ENCODE data around the gene UBE2QL1. TPM values are rescaled to one million over a fixed set of nuclear protein-coding genes. Genes with fewer than 3 reads are reported as not detected.

UBE2QL1 gene
- total and polyA plus RNA-seq, 2 of the 8 experiments (the other 6 are each of a cell fraction or from before 2014, with no cell fraction given) = 0.43 to 0.65 TPM

DNA sequence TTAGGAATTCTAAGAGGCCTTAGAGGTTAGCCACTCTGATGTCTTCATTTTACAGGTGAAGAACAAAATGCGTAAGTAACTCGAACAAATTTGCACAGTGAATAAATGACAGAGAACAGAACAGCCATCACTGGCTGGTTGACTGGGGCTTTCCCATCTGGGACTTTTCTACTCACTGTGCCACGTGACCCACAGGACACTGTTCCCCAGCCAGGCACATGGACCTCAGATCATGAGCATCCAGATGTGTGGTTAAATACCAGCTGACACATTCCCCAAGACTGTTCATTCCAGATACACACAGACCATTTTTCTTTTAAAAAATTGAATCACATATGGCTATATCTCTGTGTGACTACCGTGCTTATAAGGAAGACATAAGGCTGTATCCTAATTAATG, 44.5 kb upstream of the UBE2QL1 start (continued):
- TF ChIP-seq, protein P1, sequence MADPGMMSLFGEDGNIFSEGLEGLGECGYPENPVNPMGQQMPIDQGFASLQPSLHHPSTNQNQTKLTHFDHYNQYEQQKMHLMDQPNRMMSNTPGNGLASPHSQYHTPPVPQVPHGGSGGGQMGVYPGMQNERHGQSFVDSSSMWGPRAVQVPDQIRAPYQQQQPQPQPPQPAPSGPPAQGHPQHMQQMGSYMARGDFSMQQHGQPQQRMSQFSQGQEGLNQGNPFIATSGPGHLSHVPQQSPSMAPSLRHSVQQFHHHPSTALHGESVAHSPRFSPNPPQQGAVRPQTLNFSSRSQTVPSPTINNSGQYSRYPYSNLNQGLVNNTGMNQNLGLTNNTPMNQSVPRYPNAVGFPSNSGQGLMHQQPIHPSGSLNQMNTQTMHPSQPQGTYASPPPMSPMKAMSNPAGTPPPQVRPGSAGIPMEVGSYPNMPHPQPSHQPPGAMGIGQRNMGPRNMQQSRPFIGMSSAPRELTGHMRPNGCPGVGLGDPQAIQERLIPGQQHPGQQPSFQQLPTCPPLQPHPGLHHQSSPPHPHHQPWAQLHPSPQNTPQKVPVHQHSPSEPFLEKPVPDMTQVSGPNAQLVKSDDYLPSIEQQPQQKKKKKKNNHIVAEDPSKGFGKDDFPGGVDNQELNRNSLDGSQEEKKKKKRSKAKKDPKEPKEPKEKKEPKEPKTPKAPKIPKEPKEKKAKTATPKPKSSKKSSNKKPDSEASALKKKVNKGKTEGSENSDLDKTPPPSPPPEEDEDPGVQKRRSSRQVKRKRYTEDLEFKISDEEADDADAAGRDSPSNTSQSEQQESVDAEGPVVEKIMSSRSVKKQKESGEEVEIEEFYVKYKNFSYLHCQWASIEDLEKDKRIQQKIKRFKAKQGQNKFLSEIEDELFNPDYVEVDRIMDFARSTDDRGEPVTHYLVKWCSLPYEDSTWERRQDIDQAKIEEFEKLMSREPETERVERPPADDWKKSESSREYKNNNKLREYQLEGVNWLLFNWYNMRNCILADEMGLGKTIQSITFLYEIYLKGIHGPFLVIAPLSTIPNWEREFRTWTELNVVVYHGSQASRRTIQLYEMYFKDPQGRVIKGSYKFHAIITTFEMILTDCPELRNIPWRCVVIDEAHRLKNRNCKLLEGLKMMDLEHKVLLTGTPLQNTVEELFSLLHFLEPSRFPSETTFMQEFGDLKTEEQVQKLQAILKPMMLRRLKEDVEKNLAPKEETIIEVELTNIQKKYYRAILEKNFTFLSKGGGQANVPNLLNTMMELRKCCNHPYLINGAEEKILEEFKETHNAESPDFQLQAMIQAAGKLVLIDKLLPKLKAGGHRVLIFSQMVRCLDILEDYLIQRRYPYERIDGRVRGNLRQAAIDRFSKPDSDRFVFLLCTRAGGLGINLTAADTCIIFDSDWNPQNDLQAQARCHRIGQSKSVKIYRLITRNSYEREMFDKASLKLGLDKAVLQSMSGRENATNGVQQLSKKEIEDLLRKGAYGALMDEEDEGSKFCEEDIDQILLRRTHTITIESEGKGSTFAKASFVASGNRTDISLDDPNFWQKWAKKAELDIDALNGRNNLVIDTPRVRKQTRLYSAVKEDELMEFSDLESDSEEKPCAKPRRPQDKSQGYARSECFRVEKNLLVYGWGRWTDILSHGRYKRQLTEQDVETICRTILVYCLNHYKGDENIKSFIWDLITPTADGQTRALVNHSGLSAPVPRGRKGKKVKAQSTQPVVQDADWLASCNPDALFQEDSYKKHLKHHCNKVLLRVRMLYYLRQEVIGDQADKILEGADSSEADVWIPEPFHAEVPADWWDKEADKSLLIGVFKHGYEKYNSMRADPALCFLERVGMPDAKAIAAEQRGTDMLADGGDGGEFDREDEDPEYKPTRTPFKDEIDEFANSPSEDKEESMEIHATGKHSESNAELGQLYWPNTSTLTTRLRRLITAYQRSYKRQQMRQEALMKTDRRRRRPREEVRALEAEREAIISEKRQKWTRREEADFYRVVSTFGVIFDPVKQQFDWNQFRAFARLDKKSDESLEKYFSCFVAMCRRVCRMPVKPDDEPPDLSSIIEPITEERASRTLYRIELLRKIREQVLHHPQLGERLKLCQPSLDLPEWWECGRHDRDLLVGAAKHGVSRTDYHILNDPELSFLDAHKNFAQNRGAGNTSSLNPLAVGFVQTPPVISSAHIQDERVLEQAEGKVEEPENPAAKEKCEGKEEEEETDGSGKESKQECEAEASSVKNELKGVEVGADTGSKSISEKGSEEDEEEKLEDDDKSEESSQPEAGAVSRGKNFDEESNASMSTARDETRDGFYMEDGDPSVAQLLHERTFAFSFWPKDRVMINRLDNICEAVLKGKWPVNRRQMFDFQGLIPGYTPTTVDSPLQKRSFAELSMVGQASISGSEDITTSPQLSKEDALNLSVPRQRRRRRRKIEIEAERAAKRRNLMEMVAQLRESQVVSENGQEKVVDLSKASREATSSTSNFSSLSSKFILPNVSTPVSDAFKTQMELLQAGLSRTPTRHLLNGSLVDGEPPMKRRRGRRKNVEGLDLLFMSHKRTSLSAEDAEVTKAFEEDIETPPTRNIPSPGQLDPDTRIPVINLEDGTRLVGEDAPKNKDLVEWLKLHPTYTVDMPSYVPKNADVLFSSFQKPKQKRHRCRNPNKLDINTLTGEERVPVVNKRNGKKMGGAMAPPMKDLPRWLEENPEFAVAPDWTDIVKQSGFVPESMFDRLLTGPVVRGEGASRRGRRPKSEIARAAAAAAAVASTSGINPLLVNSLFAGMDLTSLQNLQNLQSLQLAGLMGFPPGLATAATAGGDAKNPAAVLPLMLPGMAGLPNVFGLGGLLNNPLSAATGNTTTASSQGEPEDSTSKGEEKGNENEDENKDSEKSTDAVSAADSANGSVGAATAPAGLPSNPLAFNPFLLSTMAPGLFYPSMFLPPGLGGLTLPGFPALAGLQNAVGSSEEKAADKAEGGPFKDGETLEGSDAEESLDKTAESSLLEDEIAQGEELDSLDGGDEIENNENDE (IDR thresholded peaks at IDR 0.05; ENCODE audit: insufficient replicate concordance, low read length) = no peak
- no peak for TF ChIP-seq HDAC2 (IDR thresholded peaks at IDR 0.05; ENCODE audit: borderline replicate concordance in 1 of 2, low read depth in 2 of 2, low read length in 2 of 2)
- no peak for TF ChIP-seq RBBP5 (IDR thresholded peaks at IDR 0.05; ENCODE audit: borderline replicate concordance, low read depth, low read length)
- TF ChIP-seq CHD2 (IDR thresholded peaks at IDR 0.05; ENCODE audit: low read length) = no peak
- TF ChIP-seq CEBPB (IDR thresholded peaks at IDR 0.05; ENCODE audit: low read depth, low read length) = no peak
- no peak for TF ChIP-seq SIX5 (IDR thresholded peaks at IDR 0.05; ENCODE audit: low read depth, low read length)
- no peak for TF ChIP-seq GABPA (IDR thresholded peaks at IDR 0.05; ENCODE audit: borderline replicate concordance, insufficient read depth, low read length)

All from H1 (cell line).